Measurements from ENCODE around the gene KLF5.
A peak's percentile ranks its signal among the peaks of the same experiment; 100 is the strongest.

KLF5 gene

DNA sequence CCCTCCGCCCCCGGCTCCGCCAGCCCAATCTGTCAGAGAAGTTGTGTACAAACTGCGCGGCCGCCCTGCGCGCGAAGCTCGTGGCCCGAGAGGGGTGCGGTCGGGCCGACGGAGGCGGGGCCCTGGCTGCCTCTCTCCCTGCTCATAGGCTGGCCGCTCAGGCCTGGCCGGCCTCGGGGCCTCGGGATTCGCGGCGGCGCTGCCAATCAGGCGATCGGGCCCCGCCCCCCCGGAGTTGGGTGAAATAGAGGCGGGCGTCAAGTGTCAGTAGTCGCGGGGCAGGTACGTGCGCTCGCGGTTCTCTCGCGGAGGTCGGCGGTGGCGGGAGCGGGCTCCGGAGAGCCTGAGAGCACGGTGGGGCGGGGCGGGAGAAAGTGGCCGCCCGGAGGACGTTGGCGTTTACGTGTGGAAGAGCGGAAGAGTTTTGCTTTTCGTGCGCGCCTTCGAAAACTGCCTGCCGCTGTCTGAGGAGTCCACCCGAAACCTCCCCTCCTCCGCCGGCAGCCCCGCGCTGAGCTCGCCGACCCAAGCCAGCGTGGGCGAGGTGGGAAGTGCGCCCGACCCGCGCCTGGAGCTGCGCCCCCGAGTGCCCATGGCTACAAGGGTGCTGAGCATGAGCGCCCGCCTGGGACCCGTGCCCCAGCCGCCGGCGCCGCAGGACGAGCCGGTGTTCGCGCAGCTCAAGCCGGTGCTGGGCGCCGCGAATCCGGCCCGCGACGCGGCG, at the start of gene KLF5:
Gene KLF5 (plus strand): TSS at position 270 of the 724 bp plus-strand sequence. CDS start 323 bp downstream, at position 593.
- DNase-seq (ENCODE audit: low read depth), result peak; percentile 90
- TF ChIP-seq, protein P1, sequence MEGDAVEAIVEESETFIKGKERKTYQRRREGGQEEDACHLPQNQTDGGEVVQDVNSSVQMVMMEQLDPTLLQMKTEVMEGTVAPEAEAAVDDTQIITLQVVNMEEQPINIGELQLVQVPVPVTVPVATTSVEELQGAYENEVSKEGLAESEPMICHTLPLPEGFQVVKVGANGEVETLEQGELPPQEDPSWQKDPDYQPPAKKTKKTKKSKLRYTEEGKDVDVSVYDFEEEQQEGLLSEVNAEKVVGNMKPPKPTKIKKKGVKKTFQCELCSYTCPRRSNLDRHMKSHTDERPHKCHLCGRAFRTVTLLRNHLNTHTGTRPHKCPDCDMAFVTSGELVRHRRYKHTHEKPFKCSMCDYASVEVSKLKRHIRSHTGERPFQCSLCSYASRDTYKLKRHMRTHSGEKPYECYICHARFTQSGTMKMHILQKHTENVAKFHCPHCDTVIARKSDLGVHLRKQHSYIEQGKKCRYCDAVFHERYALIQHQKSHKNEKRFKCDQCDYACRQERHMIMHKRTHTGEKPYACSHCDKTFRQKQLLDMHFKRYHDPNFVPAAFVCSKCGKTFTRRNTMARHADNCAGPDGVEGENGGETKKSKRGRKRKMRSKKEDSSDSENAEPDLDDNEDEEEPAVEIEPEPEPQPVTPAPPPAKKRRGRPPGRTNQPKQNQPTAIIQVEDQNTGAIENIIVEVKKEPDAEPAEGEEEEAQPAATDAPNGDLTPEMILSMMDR (conservative IDR thresholded peaks at IDR 0.05; ENCODE audit: low read length), result no peak

GRCh38 chr13:73011751-73012150, 47.1 kb upstream of the KLF5 start:
- no peak overlapping the region for H3K4me3 ChIP-seq (ENCODE audit: low read length)
- TF ChIP-seq, protein P1 (conservative IDR thresholded peaks at IDR 0.05; ENCODE audit: low read length), result no peak
- DNase-seq (ENCODE audit: low read depth), result no peak

More for the DNA sequence above, at the start of gene KLF5:
- H3K4me3 ChIP-seq (ENCODE audit: low read length), result peak within 1 kb of the TSS; percentile 80

GRCh38 chr13:73015805-73016204, 43.0 kb upstream of the KLF5 start:
- H3K4me3 ChIP-seq (ENCODE audit: low read length), result no peak overlapping the region
- no peak for DNase-seq (ENCODE audit: low read depth)
- TF ChIP-seq, protein P1 (conservative IDR thresholded peaks at IDR 0.05; ENCODE audit: low read length), result no peak

DNA sequence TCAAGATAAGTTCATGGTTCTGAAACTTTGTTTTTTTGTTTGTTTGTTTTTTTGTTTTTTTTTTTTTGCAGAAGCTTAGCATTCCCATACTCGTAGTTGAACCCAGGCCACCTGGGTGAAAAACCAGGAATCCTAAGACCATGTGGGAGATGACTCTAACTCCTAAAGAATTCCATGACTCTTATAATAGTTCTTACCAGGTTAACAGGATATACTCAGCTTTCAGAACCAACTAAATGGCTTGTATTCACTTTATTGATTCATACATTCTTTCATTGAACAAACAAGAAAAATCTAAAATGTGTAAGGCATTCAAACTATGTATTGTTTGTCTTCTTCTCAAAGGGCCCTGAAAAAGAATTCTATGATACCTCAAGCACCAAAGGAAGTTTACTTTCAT, 40.5 kb upstream of the KLF5 start:
- H3K4me3 ChIP-seq (ENCODE audit: low read length), result no peak overlapping the region
- TF ChIP-seq, protein P1 (conservative IDR thresholded peaks at IDR 0.05; ENCODE audit: low read length), result no peak
- peak; percentile 34 for DNase-seq (ENCODE audit: low read depth)

GRCh38 chr13:73025217-73026012, 33.4 kb upstream of the KLF5 start:
- DNase-seq (ENCODE audit: low read depth), result peak; percentile 6
- TF ChIP-seq, protein P1 (conservative IDR thresholded peaks at IDR 0.05; ENCODE audit: low read length), result no peak
- H3K4me3 ChIP-seq (ENCODE audit: low read length), result no peak overlapping the region

- TF ChIP-seq, protein P1 (conservative IDR thresholded peaks at IDR 0.05; ENCODE audit: low read length), result no peak
- no peak overlapping the region for H3K4me3 ChIP-seq (ENCODE audit: low read length)
- DNase-seq (ENCODE audit: low read depth), result no peak
Observed at GRCh38 chr13:73034901-73035300, 23.9 kb upstream of the KLF5 start.

All from AG10803 (cell line).